Renal cortical epithelial cell (primary cell): Measurements from ENCODE around the gene RALBP1. TPM values are rescaled to one million over a fixed set of nuclear protein-coding genes. Genes with fewer than 3 reads are reported as not detected.

ENCODE experiments used
- total RNA-seq: library from RNA; depleted of rRNA; stranded (reverse); fragments of >200 nt; gene quantifications from 2 replicates; pipeline ENCODE4 v1.2.3, GENCODE V29; 2014

Gene RALBP1
- total RNA-seq, 1 donor from 2014 or later: 131 TPM

Other genes starting within 250 kb of the RALBP1 start
- gene TWSG1, start 140.7 kb upstream of the RALBP1 start, total RNA-seq: 119 and 134 TPM in 2 replicates
- gene PPP4R1, start 139.0 kb downstream of the RALBP1 start, total RNA-seq: 152 and 166 TPM in 2 replicates
- gene RAB31, start 232.8 kb downstream of the RALBP1 start, total RNA-seq: 22.6 and 28.1 TPM in 2 replicates